Ramos (cell line): ENCODE data around the gene TRIM61.
"Not testable (repeated sequence)": the region's sequence is repeated elsewhere in the genome, so short reads cannot be mapped to it uniquely, and the experiment has no call there.

Source experiments
- in situ Hi-C: fragments of 300-500 bp; cut with MboI; formaldehyde crosslinking; loops from one replicate; pipeline ENCODE4 v1.14.3; 2022; ENCODE audit warnings: low sequenced_read_pairs; ENCODE audit not compliant: unreplicated experiment

Gene TRIM61

GRCh38 chr4:164977243-164978164 is at the start of gene TRIM61:
Gene TRIM61 (minus strand): TSS chr4:164977657. CDS start chr4:164970002, 7,655 bp downstream.
- in situ Hi-C loops, result no loop called here

DNA sequence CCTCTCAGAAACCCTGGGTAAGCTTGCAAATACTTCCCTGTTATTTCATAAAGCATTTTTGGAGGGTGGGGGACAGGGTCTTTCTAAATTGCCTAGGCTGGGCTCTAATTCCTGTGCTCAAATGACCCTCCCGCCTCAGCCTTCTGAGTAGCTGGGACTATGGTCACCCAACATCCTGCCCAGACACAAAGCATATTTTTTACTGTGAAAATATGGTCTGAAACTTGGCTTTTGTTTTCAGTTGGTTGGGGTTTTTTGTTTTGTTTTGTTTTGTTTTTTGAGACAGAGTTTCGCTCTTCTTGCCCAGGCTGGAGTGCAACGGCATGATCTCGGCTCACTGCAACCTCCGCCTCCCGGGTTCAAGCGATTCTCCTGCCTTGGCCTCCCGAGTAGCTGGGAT is 48.3 kb upstream of the TRIM61 start:
- in situ Hi-C loops, result not testable (repeated sequence)

GRCh38 chr4:165019995-165020394 is 42.5 kb upstream of the TRIM61 start:
- in situ Hi-C loops, result not testable (repeated sequence)

DNA sequence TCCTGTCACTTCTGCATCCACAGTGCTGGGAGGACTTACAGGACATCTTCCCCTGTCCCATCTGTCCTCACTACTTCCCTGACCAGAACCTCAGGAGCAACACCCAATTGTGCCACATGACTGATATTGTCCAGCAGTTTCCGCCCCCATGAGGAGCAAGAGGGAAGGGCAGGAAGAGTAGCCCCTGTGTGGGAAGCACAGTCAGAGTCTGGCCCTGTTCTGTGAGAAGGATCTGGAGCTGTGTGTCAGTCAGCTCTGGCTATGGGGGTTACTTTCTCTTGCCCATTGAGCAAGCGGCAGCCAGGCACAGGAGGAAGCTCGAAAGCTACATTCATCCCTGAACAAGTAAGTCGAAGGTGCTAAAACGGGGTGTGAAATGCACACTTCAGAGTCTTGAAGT is 39.5 kb upstream of the TRIM61 start:
- in situ Hi-C loops, result no loop called here

- in situ Hi-C loops, result no loop called here
Observed at GRCh38 chr4:165013691-165014090, 36.2 kb upstream of the TRIM61 start.

DNA sequence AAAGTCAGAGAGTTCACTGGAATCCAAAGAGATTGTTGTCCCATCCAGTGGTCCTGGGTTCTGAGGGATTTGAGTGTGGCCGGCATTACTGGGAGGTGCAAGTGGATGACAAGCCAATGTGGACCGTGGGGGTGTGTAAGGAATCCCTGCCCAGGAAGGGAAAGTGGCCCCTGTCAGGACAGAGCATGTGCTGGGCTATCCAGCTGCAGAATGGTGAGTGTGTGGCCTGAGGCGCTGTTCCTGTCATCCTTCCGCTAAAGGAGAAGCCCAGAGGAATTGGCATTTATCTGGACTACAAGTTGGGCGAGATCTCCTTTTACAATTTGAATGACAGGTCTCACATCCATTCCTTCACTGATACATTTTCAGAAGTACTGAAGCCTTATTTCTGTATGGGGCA is 33.9 kb upstream of the TRIM61 start:
- in situ Hi-C loops, result no loop called here

DNA sequence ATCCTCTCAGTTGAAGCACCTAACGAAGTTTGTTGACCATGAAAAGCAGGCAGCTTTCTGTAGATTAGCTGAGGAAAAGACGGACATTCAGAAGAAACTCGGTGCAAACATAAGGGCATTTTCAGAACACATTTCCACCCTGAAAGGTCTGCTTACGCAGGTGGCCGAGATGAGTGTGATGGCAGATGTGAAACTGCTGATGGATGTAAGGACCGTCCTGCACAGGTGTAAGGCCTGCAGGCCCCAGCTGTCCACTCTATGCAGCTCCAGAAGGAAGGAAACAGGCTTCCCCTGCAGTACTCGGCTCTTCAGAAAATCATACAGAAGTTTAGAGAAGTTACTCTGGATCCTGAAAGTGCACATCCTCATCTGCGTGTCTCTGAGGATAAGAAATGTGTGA is 33.5 kb upstream of the TRIM61 start:
- in situ Hi-C loops, result no loop called here

DNA sequence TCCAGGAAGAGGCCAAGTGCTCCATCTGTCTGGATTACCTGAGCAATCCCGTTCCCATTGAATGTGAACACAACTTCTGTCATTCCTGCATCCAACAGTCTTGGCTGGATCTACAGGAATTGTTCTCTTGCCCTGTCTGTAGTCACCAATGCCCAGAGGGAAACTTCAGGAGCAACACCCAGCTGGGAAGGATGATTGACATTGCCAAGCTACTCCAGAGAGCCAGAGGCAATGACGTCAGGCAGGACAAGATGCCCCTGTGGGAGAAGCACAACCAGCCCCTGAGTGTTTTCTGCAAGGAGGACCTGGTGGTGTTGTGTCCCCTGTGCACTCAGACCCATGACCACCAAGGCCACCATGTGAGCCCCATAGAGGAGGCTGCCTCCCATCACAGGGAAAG is 33.0 kb upstream of the TRIM61 start:
- in situ Hi-C loops, result no loop called here

DNA sequence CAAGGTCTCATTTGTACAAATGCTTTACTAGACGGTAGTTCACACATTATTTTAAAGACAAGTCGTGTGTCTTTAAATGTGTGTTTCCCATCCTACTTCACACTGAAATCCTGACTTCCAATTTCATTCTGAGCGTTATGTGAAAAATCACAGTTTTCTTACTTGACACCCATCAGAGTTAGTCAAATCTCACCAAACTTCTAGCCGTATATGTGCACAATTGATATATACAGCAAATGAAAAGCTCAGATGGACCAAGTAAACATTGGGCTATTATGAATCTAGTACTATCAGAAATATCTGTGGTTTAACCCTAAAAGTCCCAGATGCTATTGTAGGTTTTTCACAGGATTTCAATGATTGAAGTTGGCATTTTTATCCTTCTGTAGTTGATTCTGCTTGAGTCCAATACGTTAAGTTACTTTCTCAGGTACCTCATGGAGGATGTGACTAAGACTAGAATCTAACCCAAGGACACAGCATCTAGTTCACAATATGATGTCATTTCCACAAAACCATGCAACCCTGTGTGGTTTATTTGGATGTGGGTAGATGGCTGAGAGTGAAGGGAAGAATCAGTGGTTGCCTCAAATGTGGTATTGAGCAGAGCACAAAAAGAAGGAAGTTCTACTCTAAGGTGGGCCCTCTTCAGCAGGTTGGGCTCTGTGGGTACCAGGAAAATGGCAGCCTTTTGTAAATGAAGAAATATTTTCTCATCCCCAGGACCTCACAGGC is 32.2 kb upstream of the TRIM61 start:
- in situ Hi-C loops, result no loop called here

GRCh38 chr4:165006886-165007285 is 29.4 kb upstream of the TRIM61 start:
- in situ Hi-C loops, result no loop called here

- in situ Hi-C loops, result no loop called here
Observed at GRCh38 chr4:165006456-165006855, 29.0 kb upstream of the TRIM61 start.

GRCh38 chr4:165005352-165005925 is 28.0 kb upstream of the TRIM61 start:
- in situ Hi-C loops, result no loop called here

DNA sequence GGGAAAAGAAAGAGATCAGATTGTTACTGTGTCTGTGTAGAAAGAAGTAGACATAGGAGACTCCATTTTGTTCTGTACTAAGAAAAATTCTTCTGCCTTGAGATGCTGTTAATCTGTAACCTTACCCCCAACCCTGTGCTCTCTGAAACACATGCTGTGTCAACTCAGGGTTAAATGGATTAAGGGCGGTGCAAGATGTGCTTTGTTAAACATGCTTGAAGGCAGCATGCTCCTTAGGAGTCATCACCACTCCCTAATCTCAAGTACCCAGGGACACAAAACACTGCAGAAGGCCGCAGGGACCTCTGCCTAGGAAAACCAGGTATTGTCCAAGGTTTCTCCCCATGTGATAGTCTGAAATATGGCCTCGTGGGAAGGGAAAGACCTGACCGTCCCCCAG is 24.5 kb upstream of the TRIM61 start:
- in situ Hi-C loops, result not testable (repeated sequence)

DNA sequence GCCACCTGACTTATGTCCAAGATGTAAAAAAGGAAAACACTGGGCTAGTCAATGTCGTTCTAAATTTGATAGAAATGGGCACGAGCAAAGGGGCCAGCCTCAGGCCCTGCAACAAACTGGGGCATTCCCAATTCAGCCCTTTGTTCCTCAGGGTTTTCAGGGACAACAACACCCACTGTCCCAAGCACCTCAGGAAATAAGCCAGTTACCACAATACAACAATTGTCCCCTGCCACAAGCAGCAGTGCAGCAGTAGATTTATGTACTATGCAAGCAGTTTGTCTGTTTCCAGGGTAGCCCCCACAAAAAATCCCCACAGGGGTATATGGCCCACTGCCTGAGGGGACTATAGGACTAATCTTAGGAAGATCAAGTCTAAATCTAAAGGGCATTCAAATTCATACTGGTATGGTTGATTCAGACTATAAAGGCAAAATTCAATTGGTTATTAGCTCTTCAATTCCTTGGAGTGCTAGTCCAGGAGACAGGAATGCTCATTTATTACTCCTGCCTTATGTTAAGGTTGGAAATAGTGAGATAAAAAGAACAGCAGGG is 21.1 kb upstream of the TRIM61 start:
- in situ Hi-C loops, result loop anchor here (10.0 kb wide), 1 partner anchor 214 kb away; no protein-coding TSS in a partner anchor

DNA sequence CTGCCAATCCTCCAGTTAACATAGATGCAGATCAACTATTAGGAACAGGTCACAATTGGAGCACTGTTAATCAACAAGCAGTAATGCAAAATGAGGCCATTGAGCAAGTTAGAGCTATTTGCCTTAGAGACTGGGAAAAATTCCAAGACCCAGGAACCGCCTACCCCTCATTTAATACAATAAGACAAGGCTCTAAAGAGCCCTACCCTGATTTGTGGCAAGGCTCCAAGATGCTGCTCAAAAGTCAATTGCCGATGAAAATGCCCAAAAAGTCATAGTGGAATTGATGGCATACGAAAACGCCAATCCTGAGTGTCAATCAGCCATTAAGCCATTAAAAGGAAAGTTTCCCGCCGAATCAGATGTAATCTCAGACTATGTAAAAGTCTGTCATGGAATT is 20.5 kb upstream of the TRIM61 start:
- in situ Hi-C loops, result loop anchor here (10.0 kb wide), 1 partner anchor 213 kb away; no protein-coding TSS in a partner anchor

DNA sequence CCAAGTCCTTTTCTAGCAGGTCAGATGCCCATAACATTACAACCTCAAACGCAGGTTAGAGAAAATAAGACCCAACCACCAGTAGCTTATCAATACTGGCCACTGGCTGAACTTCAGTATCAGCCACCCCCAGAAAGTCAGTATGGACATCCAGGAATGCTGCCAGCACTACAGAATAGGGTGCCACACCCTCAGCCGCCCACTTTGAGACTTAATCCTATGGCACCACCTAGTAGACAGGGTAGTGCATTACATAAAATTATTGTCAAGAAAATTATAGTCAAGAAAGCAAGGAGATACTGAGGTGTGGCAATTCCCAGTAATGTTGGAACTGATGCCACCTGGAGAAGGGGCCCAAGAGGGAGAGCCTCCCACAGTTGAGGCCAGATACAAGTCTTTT is 19.9 kb upstream of the TRIM61 start:
- in situ Hi-C loops, result loop anchor here (10.0 kb wide), 1 partner anchor 213 kb away; no protein-coding TSS in a partner anchor

GRCh38 chr4:164996123-164996522 is 18.7 kb upstream of the TRIM61 start:
- in situ Hi-C loops, result loop anchor here (10.0 kb wide), 1 partner anchor 211 kb away; no protein-coding TSS in a partner anchor

- in situ Hi-C loops, result loop anchor here (10.0 kb wide), 1 partner anchor 206 kb away; no protein-coding TSS in a partner anchor
Observed at GRCh38 chr4:164990786-164991185, 13.3 kb upstream of the TRIM61 start.

GRCh38 chr4:164989471-164989870 is 12.0 kb upstream of the TRIM61 start:
- in situ Hi-C loops, result no loop called here

DNA sequence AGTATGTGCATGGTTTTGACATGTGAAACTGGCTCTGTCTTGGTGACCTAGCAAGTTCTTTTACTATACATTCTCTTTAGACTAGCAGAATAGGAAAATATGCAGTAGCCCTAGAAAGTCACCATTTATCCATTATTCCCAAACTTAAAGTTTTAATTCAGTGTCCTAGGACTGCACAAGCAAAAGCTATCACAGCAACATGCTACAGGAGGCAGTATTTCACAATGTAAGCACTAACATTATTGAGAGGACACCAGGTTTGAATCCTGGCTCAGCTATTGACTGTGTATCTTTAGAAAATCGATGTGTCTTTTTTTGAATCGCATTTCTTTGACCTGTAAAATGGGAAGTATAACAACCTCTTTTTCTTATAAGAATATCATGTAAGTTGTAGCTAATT is 5.5 kb downstream of the TRIM61 start:
- in situ Hi-C loops, result not testable (repeated sequence)
